Natural killer cell (primary cell): ENCODE results near the gene PCK1. TPM values are rescaled to one million over a fixed set of nuclear protein-coding genes. Genes with fewer than 3 reads are reported as not detected.

Source experiments
- ATAC-seq, 3 donors: fragments of 150-1000 bp in 2 of 3; fragments of 200-7000 bp in 1 of 3; cut with Tn5 transposase; 1 replicate in 1 of 3; 2 replicates in 2 of 3; pipeline ENCODE4 v1.10.0; 2021; ENCODE audit warnings: mild to moderate bottlenecking in 2 of 3, moderate library complexity in 2 of 3
- DNase-seq, 2 donors: peaks; one replicate each; pipeline versions ENCODE4 v3.0.0 to v3.0.0-alpha.2; 2013 to 2021; ENCODE audit warnings: mixed read lengths in 1 of 2
- H3K27ac ChIP-seq: one replicate; pipeline ENCODE4 v1.5.1; 2013; ENCODE audit warnings: mild to moderate bottlenecking, low read length
- H3K27me3 ChIP-seq: one replicate; pipeline ENCODE4 v1.6.1; 2013; ENCODE audit warnings: low read length; ENCODE audit not compliant: control insufficient read depth, insufficient read depth
- H3K36me3 ChIP-seq: one replicate; pipeline ENCODE4 v1.6.1; 2013; ENCODE audit warnings: low read length; ENCODE audit not compliant: control insufficient read depth, insufficient read depth
- H3K4me1 ChIP-seq: one replicate; pipeline ENCODE4 v1.6.1; 2013; ENCODE audit warnings: low read length; ENCODE audit not compliant: control insufficient read depth, insufficient read depth
- H3K4me3 ChIP-seq: one replicate; pipeline ENCODE4 v1.5.1; 2013; ENCODE audit warnings: low read length
- H3K9me3 ChIP-seq: one replicate; pipeline ENCODE4 v1.6.1; 2013; ENCODE audit warnings: low read length; ENCODE audit not compliant: control insufficient read depth, insufficient read depth
- H3K27ac Mint-ChIP-seq, 2 donors: one replicate each; pipeline ENCODE4 v1.8.0; 2022; ENCODE audit warnings: mild to moderate bottlenecking in 2 of 2, mixed read lengths in 2 of 2, moderate library complexity in 1 of 2
- H3K27me3 Mint-ChIP-seq, 2 donors: one replicate each; pipeline ENCODE4 v1.8.0; 2022; ENCODE audit warnings: low read depth in 2 of 2, mixed read lengths in 2 of 2
- H3K36me3 Mint-ChIP-seq: one replicate; pipeline ENCODE4 v1.8.0; 2022; ENCODE audit warnings: mixed read lengths
- H3K4me1 Mint-ChIP-seq, 2 donors: one replicate each; pipeline ENCODE4 v1.8.0; 2022; ENCODE audit warnings: mixed read lengths in 2 of 2
- H3K4me3 Mint-ChIP-seq: one replicate; pipeline ENCODE4 v1.8.0; 2022; ENCODE audit warnings: mild to moderate bottlenecking, moderate library complexity, mixed read lengths
- H3K9me3 Mint-ChIP-seq, 2 donors: one replicate each; pipeline ENCODE4 v1.8.0; 2022; ENCODE audit warnings: mixed read lengths in 2 of 2
- WGBS: methylation state at CpG from one replicate; pipeline ENCODE4 v1.1.7; 2013; ENCODE audit warnings: missing lambda C conversion rate; ENCODE audit not compliant: insufficient coverage; 5-methylcytosine and 5-hydroxymethylcytosine counted together
- intact Hi-C: fragments of 100-400 bp; cut with micrococcal nuclease; formaldehyde crosslinking; loops from one replicate; pipeline ENCODE4 v1.14.2; 2022
- total RNA-seq, 4 donors: library from RNA; stranded (reverse); fragments of 120-200 nt in 1 of 4; gene quantifications; one replicate each; pipeline versions ENCODE4 v1.2.3 to v1.2.4, GENCODE V29; 2013 to 2022
- TF ChIP-seq, protein P1 (sequence below): fragments of 200-600 bp; IDR thresholded peaks from one replicate; pipeline ENCODE4 v1.8.0; 2022; ENCODE audit warnings: antibody characterized with exemption

Gene PCK1
- total RNA-seq, 3 donors from 2014 or later (not counting 1 experiment from before 2014, with no cell fraction given): not detected

- Histone ChIP-seq H3K27me3 (no peaks in the 10 kb centered on the region), H3K27ac (no peak overlapping the region), H3K4me1 (peaks cover 68% of the 10 kb centered on the region), H3K9me3 (no peaks in the 10 kb centered on the region), H3K36me3 (peaks cover 43% of the 10 kb centered on the region), H3K4me3 (no peak overlapping the region)
- WGBS: 98% methylated on average over 6 of the region's 6 CpGs
- peaks cover 48 to 50% of the 10 kb centered on the region in 2 donors for H3K4me1 Mint-ChIP-seq
- peak overlapping the region; percentile 90 for H3K4me3 Mint-ChIP-seq
- TF ChIP-seq, protein P1, sequence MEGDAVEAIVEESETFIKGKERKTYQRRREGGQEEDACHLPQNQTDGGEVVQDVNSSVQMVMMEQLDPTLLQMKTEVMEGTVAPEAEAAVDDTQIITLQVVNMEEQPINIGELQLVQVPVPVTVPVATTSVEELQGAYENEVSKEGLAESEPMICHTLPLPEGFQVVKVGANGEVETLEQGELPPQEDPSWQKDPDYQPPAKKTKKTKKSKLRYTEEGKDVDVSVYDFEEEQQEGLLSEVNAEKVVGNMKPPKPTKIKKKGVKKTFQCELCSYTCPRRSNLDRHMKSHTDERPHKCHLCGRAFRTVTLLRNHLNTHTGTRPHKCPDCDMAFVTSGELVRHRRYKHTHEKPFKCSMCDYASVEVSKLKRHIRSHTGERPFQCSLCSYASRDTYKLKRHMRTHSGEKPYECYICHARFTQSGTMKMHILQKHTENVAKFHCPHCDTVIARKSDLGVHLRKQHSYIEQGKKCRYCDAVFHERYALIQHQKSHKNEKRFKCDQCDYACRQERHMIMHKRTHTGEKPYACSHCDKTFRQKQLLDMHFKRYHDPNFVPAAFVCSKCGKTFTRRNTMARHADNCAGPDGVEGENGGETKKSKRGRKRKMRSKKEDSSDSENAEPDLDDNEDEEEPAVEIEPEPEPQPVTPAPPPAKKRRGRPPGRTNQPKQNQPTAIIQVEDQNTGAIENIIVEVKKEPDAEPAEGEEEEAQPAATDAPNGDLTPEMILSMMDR: no peak
- DNase-seq (no peak), ATAC-seq (no peak)
- no peaks in the 10 kb centered on the region for H3K27me3 Mint-ChIP-seq
- H3K36me3 Mint-ChIP-seq: peaks cover 6% of the 10 kb centered on the region
- intact Hi-C loops: no loop called here
- no peaks in the 10 kb centered on the region for H3K9me3 Mint-ChIP-seq
- H3K27ac Mint-ChIP-seq: peak overlapping the region; percentile 96 to 97
Measured at GRCh38 chr20:57617079-57617795, 56.3 kb downstream of the PCK1 start.

Other genes starting within 250 kb of the PCK1 start
- gene SPO11, start 231.3 kb upstream of the PCK1 start, total RNA-seq: not detected
- gene RAE1, start 209.9 kb upstream of the PCK1 start, total RNA-seq: 10 to 100 TPM; 50.3 to 66.8 (median 52.5) TPM
- 100 to 1,000 TPM; 217 to 392 (median 264) TPM for gene RBM38, start 169.7 kb upstream of the PCK1 start, total RNA-seq
- gene CTCFL, start 36.0 kb upstream of the PCK1 start, total RNA-seq: not detected
- 10 to 100 TPM; 95.4 to 99.7 (median 97.8) TPM for gene ZBP1, start 59.3 kb downstream of the PCK1 start, total RNA-seq
- 1 to 10 TPM; 1.2 to 5.9 (median 2.4) TPM for gene PMEPA1, start 148.9 kb downstream of the PCK1 start, total RNA-seq